ENCODE measurements around the gene AVL9.

GRCh38 chr7:32479574-32480200 lies 15.6 kb upstream of the AVL9 start:
- TF ChIP-seq CEBPB (IDR thresholded peaks at IDR 0.05; ENCODE audit: low read depth, low read length) (no peak), CTCF (conservative IDR thresholded peaks at IDR 0.05; ENCODE audit: low read depth, low read length) (peak; percentile 93), POLR2A (IDR thresholded peaks at IDR 0.05; ENCODE audit: low read depth, low read length) (no peak), RFX5 (IDR thresholded peaks at IDR 0.05; ENCODE audit: low read depth, low read length) (no peak), ELK1 (IDR thresholded peaks at IDR 0.05; ENCODE audit: borderline replicate concordance, low read depth, low read length) (no peak), USF2 (IDR thresholded peaks at IDR 0.05; ENCODE audit: low read depth, low read length) (no peak), CHD1 (IDR thresholded peaks at IDR 0.05; ENCODE audit: low read depth, low read length) (no peak), RAD21 (IDR thresholded peaks at IDR 0.05; ENCODE audit: low read length) (peak; percentile 91), SMC3 (IDR thresholded peaks at IDR 0.05; ENCODE audit: low read depth, low read length) (peak; percentile 66), FOS (IDR thresholded peaks at IDR 0.05; ENCODE audit: low read depth, low read length) (no peak), MXI1 (IDR thresholded peaks at IDR 0.05; ENCODE audit: borderline replicate concordance, low read depth, low read length) (no peak), MAFK (IDR thresholded peaks at IDR 0.05; ENCODE audit: low read depth, low read length) (no peak), RCOR1 (IDR thresholded peaks at IDR 0.05; ENCODE audit: insufficient replicate concordance, low read length) (no peak), BHLHE40 (IDR thresholded peaks at IDR 0.05; ENCODE audit: low read depth, low read length) (no peak)

Data from IMR-90 (cell line).